ENCODE results near the gene NOX4. TPM values are rescaled to one million over a fixed set of nuclear protein-coding genes. Genes with fewer than 3 reads are reported as not detected.

Gene NOX4
- total RNA-seq, 2 experiments from 2014 or later: not detected

DNA sequence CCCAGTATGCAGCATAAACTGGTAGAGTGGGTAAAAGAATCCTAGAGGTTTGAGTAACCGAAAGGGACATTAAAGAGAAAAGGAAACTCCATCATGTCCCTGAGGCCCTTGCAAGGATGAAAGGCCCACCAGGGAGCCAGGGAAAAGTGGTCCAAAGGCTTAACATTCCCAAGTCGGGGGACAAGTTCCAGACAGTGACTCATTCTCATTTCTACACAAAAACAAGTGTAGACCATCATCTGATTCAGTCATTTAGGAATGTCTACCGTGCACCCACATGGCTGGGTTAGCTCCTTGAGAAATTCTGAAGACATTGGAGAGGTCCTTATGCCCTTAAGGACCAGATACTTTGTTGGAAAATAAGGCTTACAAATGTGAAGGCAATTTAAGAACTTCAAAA is 4.8 kb upstream of the NOX4 start:
- POLR2A ChIA-PET: no interaction called here
- H3K27me3 Mint-ChIP-seq: peaks cover 8% of the 10 kb centered on the region

DNA sequence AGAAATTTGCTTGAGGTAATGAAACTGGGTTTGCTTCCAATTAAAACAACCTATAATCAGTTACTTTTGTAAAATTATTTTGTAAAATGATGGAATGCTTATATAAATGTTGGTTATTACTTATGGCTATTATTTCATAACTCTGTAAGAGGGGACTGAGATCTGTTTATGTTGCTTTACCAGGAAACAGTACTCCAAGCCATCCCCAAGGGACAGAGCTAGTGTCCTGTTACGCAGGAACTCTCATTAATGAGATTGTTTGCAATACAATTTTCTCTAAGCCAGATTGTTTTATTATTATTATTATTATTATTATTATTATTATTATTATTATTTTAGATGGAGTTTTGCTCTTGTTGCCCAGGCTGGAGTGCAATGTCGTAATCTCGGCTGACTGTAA is 2.3 kb upstream of the NOX4 start:
- ATAC-seq (no peak), DNase-seq (no peak)
- no peak for TF ChIP-seq CTCF (IDR thresholded peaks at IDR 0.05)
- H3K36me3 Mint-ChIP-seq (ENCODE audit: low read depth): no peaks in the 10 kb centered on the region
- H3K4me3 Mint-ChIP-seq: no peak overlapping the region
- no peaks in the 10 kb centered on the region for H3K9me3 Mint-ChIP-seq
- H3K4me1 Mint-ChIP-seq (ENCODE audit: low read depth): no peaks in the 10 kb centered on the region
- ChIA-PET CTCF (interaction anchor here (0.6 kb wide), 1 partner anchor 88 kb away, joined by 3 read pairs; no protein-coding TSS in a partner anchor), POLR2A (no interaction called here)
- intact Hi-C loops (cut with micrococcal nuclease): no loop called here
- H3K27me3 Mint-ChIP-seq: peaks cover 15% of the 10 kb centered on the region
- H3K27ac Mint-ChIP-seq: no peak overlapping the region

More for the DNA sequence above, 4.8 kb upstream of the NOX4 start:
- H3K9me3 Mint-ChIP-seq: no peaks in the 10 kb centered on the region
- no peaks in the 10 kb centered on the region for H3K36me3 Mint-ChIP-seq (ENCODE audit: low read depth)
- intact Hi-C loops (cut with micrococcal nuclease): no loop called here
- no peak for ATAC-seq
- TF ChIP-seq CTCF (IDR thresholded peaks at IDR 0.05): no peak
- DNase-seq: no peak
- no peaks in the 10 kb centered on the region for H3K4me1 Mint-ChIP-seq (ENCODE audit: low read depth)
- no peak overlapping the region for H3K27ac Mint-ChIP-seq
- CTCF ChIA-PET: no interaction called here
- H3K4me3 Mint-ChIP-seq: no peak overlapping the region

GRCh38 chr11:89490602-89490980 is 584 bp downstream of the NOX4 start:
- Mint-ChIP-seq H3K36me3 (ENCODE audit: low read depth) (no peaks in the 10 kb centered on the region), H3K4me3 (no peak overlapping the region), H3K4me1 (ENCODE audit: low read depth) (no peaks in the 10 kb centered on the region), H3K27ac (no peak overlapping the region), H3K9me3 (no peaks in the 10 kb centered on the region), H3K27me3 (peaks cover 15% of the 10 kb centered on the region)
- POLR2A ChIA-PET: no interaction called here
- TF ChIP-seq CTCF (IDR thresholded peaks at IDR 0.05): no peak
- ATAC-seq (no peak), DNase-seq (no peak)
- CTCF ChIA-PET: no interaction called here
- intact Hi-C loops (cut with micrococcal nuclease): no loop called here

- no peak for DNase-seq
- Mint-ChIP-seq H3K27me3 (peaks cover 15% of the 10 kb centered on the region), H3K9me3 (no peaks in the 10 kb centered on the region), H3K36me3 (ENCODE audit: low read depth) (no peaks in the 10 kb centered on the region), H3K27ac (no peak overlapping the region), H3K4me3 (no peak overlapping the region), H3K4me1 (ENCODE audit: low read depth) (no peaks in the 10 kb centered on the region)
- no peak for ATAC-seq
- ChIA-PET POLR2A (no interaction called here), CTCF (no interaction called here)
- no peak for TF ChIP-seq CTCF (IDR thresholded peaks at IDR 0.05)
- intact Hi-C loops (cut with micrococcal nuclease): no loop called here
These were observed 1.2 kb downstream of the NOX4 start for GRCh38 chr11:89489930-89490329.

- DNase-seq (no peak), ATAC-seq (no peak)
- H3K4me1 Mint-ChIP-seq (ENCODE audit: low read depth): no peaks in the 10 kb centered on the region
- ChIA-PET POLR2A (no interaction called here), CTCF (no interaction called here)
- intact Hi-C loops (cut with micrococcal nuclease): no loop called here
- no peak overlapping the region for H3K4me3 Mint-ChIP-seq
- H3K27me3 Mint-ChIP-seq: peaks cover 17% of the 10 kb centered on the region
- no peak overlapping the region for H3K27ac Mint-ChIP-seq
- no peak for TF ChIP-seq CTCF (IDR thresholded peaks at IDR 0.05)
- H3K36me3 Mint-ChIP-seq (ENCODE audit: low read depth): no peaks in the 10 kb centered on the region
- no peaks in the 10 kb centered on the region for H3K9me3 Mint-ChIP-seq
These were observed 4.2 kb downstream of the NOX4 start for GRCh38 chr11:89487016-89487415.
